ENCODE measurements around the gene PPIAL4G.
"Not testable (repeated sequence)": the region's sequence is repeated elsewhere in the genome, so short reads cannot be mapped to it uniquely, and the experiment has no call there.

The PPIAL4G gene

DNA sequence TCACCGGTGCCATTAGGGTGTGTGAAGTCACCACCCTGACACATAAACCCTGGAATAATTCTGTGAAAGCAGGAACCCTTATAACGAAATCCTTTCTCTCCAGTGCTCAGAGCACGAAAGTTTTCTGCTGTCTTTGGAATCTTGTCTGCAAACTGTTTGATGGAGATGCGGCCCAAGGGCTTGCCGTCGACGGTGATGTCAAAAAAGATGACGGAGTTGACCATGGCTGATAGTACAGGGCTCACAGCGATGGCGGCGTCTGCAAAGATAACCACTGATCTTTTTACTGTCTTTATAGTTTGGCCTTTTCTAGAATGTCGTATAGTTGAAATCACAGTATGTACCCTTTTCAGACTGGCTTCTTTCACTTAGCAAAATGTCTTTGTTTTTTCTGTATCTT lies at the start of gene PPIAL4G:
TSS of gene PPIAL4G (minus strand) at position 274 of the 400 bp plus-strand sequence. CDS start at position 224, 50 bp downstream.
- H3K4me1 ChIP-seq (ENCODE audit: control insufficient read depth, insufficient read depth, low read length); H3K4me3 ChIP-seq (ENCODE audit: low read length); H3K9me3 ChIP-seq (ENCODE audit: control insufficient read depth, insufficient read depth, low read length); DNase-seq (ENCODE audit: low read depth, low spot score); H3K36me3 ChIP-seq (ENCODE audit: control insufficient read depth, insufficient read depth, low read length); H3K27ac ChIP-seq (ENCODE audit: low read length); H3K27me3 ChIP-seq (ENCODE audit: control insufficient read depth, insufficient read depth, low read length): not testable (repeated sequence)
- no CpG with 5 or more reads among the region's 12 CpGs for WGBS (ENCODE audit: insufficient coverage, insufficient read length)

DNA sequence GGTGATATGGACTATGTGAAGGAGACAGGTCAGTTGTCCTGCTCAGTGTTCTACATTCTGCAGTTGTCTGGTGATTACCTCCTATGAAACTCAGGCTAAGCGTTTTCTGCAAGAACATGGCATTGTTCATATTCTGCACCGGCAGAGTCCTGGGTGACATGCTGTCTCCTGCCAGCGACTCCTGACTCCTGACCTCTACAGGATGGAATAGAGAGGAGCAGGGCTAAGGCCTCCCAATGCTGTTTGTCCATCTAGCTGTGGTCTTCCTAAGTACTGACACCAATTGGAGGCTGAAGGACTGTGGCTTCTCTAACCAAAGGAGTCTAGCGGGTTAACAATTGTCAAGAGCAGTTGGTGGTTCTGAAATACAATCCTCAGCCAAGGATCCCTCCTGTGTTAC lies 49.1 kb upstream of the PPIAL4G start:
- not testable (repeated sequence) for H3K4me3 ChIP-seq (ENCODE audit: low read length); H3K27ac ChIP-seq (ENCODE audit: low read length); H3K27me3 ChIP-seq (ENCODE audit: control insufficient read depth, insufficient read depth, low read length); H3K4me1 ChIP-seq (ENCODE audit: control insufficient read depth, insufficient read depth, low read length); H3K36me3 ChIP-seq (ENCODE audit: control insufficient read depth, insufficient read depth, low read length); H3K9me3 ChIP-seq (ENCODE audit: control insufficient read depth, insufficient read depth, low read length); DNase-seq (ENCODE audit: low read depth, low spot score)
- no CpG with 5 or more reads among the region's 4 CpGs for WGBS (ENCODE audit: insufficient coverage, insufficient read length)

DNA sequence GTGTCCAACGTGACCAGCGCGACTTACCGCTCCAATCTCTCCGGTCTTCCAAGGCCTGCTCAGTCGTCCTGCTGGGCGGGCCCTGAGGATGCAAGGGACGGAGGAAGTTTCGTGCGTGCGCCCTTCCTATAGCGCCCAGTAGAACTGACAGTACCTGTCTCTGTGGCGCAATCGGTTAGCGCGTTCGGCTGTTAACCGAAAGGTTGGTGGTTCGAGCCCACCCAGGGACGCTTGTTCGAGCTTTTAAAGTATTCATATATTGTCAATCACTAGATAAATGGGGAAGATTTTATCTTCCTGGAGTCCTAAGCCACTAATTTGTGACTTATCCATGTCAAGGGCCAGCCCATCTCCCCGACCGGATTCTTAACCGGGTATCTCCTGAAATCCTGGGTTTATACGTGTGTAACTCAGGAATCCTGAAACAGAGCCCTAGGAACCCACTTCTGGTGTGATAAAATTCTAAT lies 46.0 kb upstream of the PPIAL4G start:
- not testable (repeated sequence) for H3K4me1 ChIP-seq (ENCODE audit: control insufficient read depth, insufficient read depth, low read length); H3K27me3 ChIP-seq (ENCODE audit: control insufficient read depth, insufficient read depth, low read length); DNase-seq (ENCODE audit: low read depth, low spot score); H3K4me3 ChIP-seq (ENCODE audit: low read length); H3K9me3 ChIP-seq (ENCODE audit: control insufficient read depth, insufficient read depth, low read length); H3K27ac ChIP-seq (ENCODE audit: low read length); H3K36me3 ChIP-seq (ENCODE audit: control insufficient read depth, insufficient read depth, low read length)
- no CpG with 5 or more reads among the region's 25 CpGs for WGBS (ENCODE audit: insufficient coverage, insufficient read length)

DNA sequence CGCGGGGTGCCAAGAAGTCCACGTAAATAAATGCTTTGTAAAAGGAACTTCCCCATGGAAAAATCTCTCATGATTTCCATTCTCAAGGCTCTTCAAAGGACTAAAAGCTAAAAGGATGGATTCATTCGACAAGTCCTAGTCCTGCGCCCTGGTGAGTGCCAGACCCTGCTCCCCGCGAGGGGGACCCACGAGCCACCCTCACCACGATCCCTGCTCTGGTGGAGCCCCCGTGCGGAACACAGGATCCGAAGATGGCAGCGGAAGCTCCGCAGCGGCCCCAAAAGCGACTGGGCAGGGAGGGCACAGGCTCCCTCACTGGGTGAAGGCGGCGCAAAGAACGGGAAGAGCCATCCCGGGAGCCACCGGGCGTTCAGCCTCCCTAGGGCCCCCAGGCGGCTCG lies 45.5 kb upstream of the PPIAL4G start:
- no CpG with 5 or more reads among the region's 24 CpGs for WGBS (ENCODE audit: insufficient coverage, insufficient read length)
- H3K27ac ChIP-seq (ENCODE audit: low read length); H3K27me3 ChIP-seq (ENCODE audit: control insufficient read depth, insufficient read depth, low read length); H3K36me3 ChIP-seq (ENCODE audit: control insufficient read depth, insufficient read depth, low read length); H3K4me1 ChIP-seq (ENCODE audit: control insufficient read depth, insufficient read depth, low read length); DNase-seq (ENCODE audit: low read depth, low spot score); H3K9me3 ChIP-seq (ENCODE audit: control insufficient read depth, insufficient read depth, low read length); H3K4me3 ChIP-seq (ENCODE audit: low read length): not testable (repeated sequence)

DNA sequence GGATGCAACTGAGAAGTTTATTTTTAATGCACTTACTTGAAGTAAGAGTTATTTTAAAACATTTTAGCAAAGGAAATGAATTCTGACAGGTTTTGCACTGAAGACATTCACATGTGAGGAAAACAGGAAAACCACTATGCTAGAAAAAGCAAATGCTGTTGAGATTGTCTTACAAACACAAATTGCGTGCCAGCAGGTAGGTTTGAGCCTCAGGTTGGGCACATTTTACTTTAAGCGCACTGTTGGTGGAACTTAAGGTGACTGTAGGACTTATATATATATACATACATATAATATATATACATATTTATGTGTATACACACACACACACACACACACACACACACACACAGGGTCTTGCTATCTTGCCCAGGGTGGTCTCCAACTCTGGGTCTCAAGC lies 43.5 kb upstream of the PPIAL4G start:
- not testable (repeated sequence) for H3K27me3 ChIP-seq (ENCODE audit: control insufficient read depth, insufficient read depth, low read length); H3K4me1 ChIP-seq (ENCODE audit: control insufficient read depth, insufficient read depth, low read length); H3K36me3 ChIP-seq (ENCODE audit: control insufficient read depth, insufficient read depth, low read length); H3K9me3 ChIP-seq (ENCODE audit: control insufficient read depth, insufficient read depth, low read length); H3K4me3 ChIP-seq (ENCODE audit: low read length); DNase-seq (ENCODE audit: low read depth, low spot score); H3K27ac ChIP-seq (ENCODE audit: low read length)
- WGBS (ENCODE audit: insufficient coverage, insufficient read length) = no CpG with 5 or more reads among the region's 2 CpGs

DNA sequence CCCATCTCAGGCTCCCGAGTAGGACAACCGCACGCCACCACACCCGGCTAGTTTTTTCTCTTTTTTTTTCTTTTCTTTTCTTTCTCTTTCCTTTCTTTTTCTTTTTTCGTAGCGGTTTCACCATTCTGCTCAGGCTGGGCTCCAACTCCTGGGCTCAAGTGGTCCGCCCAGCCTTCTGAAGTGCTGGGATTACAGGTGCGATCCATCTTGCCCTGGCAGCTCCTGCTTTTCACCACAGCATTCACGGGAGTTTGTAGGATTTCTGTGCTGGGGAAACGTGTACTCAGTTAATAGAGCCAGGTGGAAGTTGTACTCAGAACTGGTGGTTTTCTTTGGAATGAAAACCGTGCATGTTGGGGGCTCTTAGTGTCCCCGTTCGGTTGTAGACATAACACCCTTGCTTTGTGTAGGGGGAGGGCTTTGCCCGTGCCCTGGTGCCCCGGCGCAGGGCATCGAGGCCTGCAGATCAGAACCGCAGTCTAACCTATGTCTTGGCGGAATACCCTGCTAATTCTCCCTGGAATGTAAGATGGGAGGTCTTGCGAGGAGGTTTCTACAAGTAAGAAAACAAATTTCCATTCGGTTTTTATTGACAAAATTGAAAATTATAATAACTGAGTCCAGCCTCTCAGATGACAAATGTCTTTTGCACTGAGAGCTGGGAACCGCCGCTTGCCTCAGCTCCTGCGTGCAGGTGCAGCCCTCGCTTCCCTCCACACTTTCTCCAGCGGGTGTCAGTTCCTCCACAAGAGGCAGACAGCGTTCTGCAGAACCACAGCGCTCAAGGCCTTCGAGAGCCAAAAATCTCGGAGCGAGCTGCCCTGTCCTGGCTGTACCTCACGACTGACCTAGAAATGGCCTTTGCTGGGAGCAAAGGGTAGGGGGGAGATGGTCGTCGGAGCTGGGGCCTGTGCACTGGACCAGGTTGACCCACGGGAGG lies 40.4 kb upstream of the PPIAL4G start:
- not testable (repeated sequence) for H3K27me3 ChIP-seq (ENCODE audit: control insufficient read depth, insufficient read depth, low read length); DNase-seq (ENCODE audit: low read depth, low spot score); H3K9me3 ChIP-seq (ENCODE audit: control insufficient read depth, insufficient read depth, low read length); H3K36me3 ChIP-seq (ENCODE audit: control insufficient read depth, insufficient read depth, low read length); H3K4me1 ChIP-seq (ENCODE audit: control insufficient read depth, insufficient read depth, low read length); H3K27ac ChIP-seq (ENCODE audit: low read length); H3K4me3 ChIP-seq (ENCODE audit: low read length)
- no CpG with 5 or more reads among the region's 35 CpGs for WGBS (ENCODE audit: insufficient coverage, insufficient read length)

DNA sequence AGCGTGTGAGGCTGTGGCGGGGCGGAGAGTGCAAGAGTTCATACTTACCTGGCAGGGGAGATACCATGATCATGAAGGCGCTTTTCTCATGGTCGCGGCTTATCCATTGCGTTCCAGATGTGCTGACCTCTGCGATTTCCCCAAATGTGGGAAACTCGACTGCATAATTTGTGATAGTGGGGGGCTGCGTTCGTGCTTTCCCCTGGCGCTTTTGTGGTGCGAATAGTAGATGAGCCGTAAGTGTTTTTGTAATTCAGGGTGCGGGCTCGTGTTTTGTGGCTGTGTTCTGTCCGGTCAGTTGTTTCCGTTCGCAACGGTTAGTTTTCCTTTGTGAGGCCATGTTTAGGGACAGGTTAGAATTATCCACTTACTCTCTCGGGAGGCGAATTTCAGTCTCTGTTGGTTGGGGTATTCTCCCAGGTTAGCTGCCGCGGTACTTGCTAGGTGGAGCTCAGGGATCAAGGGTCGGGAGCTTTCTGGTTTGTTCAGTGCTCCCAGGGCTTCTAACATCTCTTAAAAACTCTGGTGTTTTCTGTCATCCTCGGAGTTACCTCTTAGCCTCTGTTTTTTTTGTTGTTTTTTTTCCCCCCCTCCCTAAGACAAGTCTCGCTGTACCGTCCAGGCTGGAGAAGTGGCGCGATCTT lies 39.6 kb upstream of the PPIAL4G start:
- H3K27me3 ChIP-seq (ENCODE audit: control insufficient read depth, insufficient read depth, low read length); H3K4me3 ChIP-seq (ENCODE audit: low read length); H3K36me3 ChIP-seq (ENCODE audit: control insufficient read depth, insufficient read depth, low read length); H3K9me3 ChIP-seq (ENCODE audit: control insufficient read depth, insufficient read depth, low read length); H3K27ac ChIP-seq (ENCODE audit: low read length); H3K4me1 ChIP-seq (ENCODE audit: control insufficient read depth, insufficient read depth, low read length): not testable (repeated sequence)
- WGBS (ENCODE audit: insufficient coverage, insufficient read length) = no CpG with 5 or more reads among the region's 30 CpGs
- peak; percentile 95 for DNase-seq (ENCODE audit: low read depth, low spot score)

DNA sequence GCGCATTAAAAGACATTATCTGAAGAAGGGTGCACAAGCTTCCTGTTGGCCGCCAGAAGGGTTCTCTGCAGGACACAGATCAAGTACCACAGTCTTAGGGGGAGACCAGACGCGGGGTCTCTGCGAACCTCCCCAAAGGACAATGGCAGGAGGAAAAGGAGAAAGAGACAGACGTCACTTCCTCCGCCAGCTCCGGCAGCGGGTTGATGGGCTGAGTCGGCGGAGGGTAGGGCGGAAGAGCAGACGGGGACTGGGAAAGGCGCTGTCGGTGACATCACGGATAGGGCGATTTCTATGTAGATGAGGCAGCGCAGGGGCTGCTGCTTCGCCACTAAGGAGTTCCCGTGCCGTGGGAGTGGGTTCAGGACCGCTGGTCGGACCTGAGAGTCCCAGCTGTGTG lies 39.0 kb upstream of the PPIAL4G start:
- not testable (repeated sequence) for H3K27me3 ChIP-seq (ENCODE audit: control insufficient read depth, insufficient read depth, low read length); H3K4me3 ChIP-seq (ENCODE audit: low read length); H3K4me1 ChIP-seq (ENCODE audit: control insufficient read depth, insufficient read depth, low read length); H3K27ac ChIP-seq (ENCODE audit: low read length); H3K9me3 ChIP-seq (ENCODE audit: control insufficient read depth, insufficient read depth, low read length); H3K36me3 ChIP-seq (ENCODE audit: control insufficient read depth, insufficient read depth, low read length)
- peak; percentile 43 for DNase-seq (ENCODE audit: low read depth, low spot score)
- WGBS (ENCODE audit: insufficient coverage, insufficient read length) = no CpG with 5 or more reads among the region's 23 CpGs

DNA sequence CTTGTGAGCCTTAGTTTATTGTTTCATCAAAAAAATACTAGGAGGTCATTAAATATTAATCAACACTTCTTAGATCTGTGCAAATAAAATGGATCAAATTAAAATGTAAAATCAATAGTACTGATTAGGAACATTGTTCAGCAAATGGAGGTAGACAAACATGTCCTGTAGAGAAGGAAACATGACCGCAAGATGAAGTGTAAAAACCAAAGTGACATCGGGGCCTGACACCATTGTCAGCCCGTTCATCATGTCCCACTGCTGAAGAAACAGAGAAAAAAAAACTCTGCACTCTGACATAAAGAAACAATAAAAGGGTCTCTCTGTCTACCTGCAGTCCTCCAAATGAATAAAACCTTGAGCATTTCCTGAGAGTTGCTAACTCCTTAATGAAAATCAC lies 31.2 kb upstream of the PPIAL4G start:
- H3K4me1 ChIP-seq (ENCODE audit: control insufficient read depth, insufficient read depth, low read length); H3K27me3 ChIP-seq (ENCODE audit: control insufficient read depth, insufficient read depth, low read length); H3K27ac ChIP-seq (ENCODE audit: low read length); H3K9me3 ChIP-seq (ENCODE audit: control insufficient read depth, insufficient read depth, low read length); DNase-seq (ENCODE audit: low read depth, low spot score); H3K36me3 ChIP-seq (ENCODE audit: control insufficient read depth, insufficient read depth, low read length); H3K4me3 ChIP-seq (ENCODE audit: low read length): not testable (repeated sequence)
- no CpG with 5 or more reads among the region's 3 CpGs for WGBS (ENCODE audit: insufficient coverage, insufficient read length)

DNA sequence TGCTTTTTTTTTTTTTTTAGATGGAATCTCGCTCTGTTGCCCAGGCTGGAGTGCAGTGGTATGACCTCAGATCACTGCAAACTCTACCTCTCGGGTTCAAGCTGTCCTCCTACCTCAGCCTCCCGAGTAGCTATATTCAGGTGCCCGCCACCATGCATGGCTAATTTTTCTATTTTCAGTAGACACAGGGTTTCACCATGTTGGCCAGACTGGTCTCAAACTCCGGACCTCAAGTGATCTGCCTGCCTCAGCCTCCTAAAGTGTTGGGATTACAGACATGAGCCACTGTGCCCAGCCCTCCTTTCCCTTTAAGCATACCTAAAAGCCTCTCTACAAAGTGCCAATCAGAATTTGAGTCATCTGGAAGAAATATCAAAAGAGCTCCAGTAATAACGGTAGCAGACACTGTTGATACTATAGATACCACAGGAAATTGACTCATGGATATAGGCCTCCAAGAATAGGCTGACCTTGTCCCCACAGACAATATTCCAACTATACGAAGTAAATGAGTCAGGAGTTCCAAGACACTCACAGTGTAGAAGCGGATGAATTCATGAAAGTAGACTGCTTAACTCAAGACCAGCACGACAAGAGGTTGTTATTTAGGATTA lies 29.6 kb upstream of the PPIAL4G start:
- no CpG with 5 or more reads among the region's 9 CpGs for WGBS (ENCODE audit: insufficient coverage, insufficient read length)
- not testable (repeated sequence) for H3K9me3 ChIP-seq (ENCODE audit: control insufficient read depth, insufficient read depth, low read length); H3K27ac ChIP-seq (ENCODE audit: low read length); H3K4me1 ChIP-seq (ENCODE audit: control insufficient read depth, insufficient read depth, low read length); DNase-seq (ENCODE audit: low read depth, low spot score); H3K4me3 ChIP-seq (ENCODE audit: low read length); H3K27me3 ChIP-seq (ENCODE audit: control insufficient read depth, insufficient read depth, low read length); H3K36me3 ChIP-seq (ENCODE audit: control insufficient read depth, insufficient read depth, low read length)

Data from iPS DF 6.9 (cell line).